Astrocyte (in vitro differentiated cells and primary cell): ENCODE results near the gene CHAD.

Source experiments
- CTCF ChIP-seq: IDR thresholded peaks from 2 replicates; pipeline ENCODE4 v1.5.1; 2011; ENCODE audit warnings: low read depth, mild to moderate bottlenecking, inconsistent platforms, low read length, moderate library complexity; ENCODE audit not compliant: insufficient read depth
- EZH2 ChIP-seq: IDR thresholded peaks from 2 replicates; pipeline ENCODE4 v1.6.1; 2012; ENCODE audit warnings: mild to moderate bottlenecking, low read length, inconsistent platforms; ENCODE audit not compliant: insufficient read depth

- TF ChIP-seq CTCF: no peak
- no peak for TF ChIP-seq EZH2
Measured at GRCh38 chr17:50471009-50471905, 2.6 kb upstream of the CHAD start.
